Sciatic nerve (tissue), 2 donors: ENCODE results near the gene WWOX. TPM values are rescaled to one million over a fixed set of nuclear protein-coding genes. Genes with fewer than 3 reads are reported as not detected.

ENCODE experiments used
- ATAC-seq: fragments of 200-7000 bp; cut with Tn5 transposase; one replicate; pipeline ENCODE4 v1.9.1; 2020; ENCODE audit warnings: mild to moderate bottlenecking, moderate library complexity
- DNase-seq: peaks from one replicate; pipeline ENCODE4 v3.0.0-alpha.2; 2020; ENCODE audit warnings: low spot score
- intact Hi-C: fragments of 100-400 bp; cut with DNase I; formaldehyde crosslinking; loops from one replicate; pipeline ENCODE4 v1.14.2; 2022
- total RNA-seq: library from RNA; stranded (reverse); fragmentation: NEBNext Ultra II Directional; extraction: Animal tissue kit (Norgen Biotek cat#: 25700); gene quantifications from one replicate; pipeline ENCODE4 v1.2.1, GENCODE V29; 2021
- donor health status: DM: no; HTN: no; CAD: no.
- donor health status: DM: no; HTN: no; CAD: no.

The WWOX gene
- total RNA-seq, 1 donor from 2014 or later = 30.7 TPM

DNA sequence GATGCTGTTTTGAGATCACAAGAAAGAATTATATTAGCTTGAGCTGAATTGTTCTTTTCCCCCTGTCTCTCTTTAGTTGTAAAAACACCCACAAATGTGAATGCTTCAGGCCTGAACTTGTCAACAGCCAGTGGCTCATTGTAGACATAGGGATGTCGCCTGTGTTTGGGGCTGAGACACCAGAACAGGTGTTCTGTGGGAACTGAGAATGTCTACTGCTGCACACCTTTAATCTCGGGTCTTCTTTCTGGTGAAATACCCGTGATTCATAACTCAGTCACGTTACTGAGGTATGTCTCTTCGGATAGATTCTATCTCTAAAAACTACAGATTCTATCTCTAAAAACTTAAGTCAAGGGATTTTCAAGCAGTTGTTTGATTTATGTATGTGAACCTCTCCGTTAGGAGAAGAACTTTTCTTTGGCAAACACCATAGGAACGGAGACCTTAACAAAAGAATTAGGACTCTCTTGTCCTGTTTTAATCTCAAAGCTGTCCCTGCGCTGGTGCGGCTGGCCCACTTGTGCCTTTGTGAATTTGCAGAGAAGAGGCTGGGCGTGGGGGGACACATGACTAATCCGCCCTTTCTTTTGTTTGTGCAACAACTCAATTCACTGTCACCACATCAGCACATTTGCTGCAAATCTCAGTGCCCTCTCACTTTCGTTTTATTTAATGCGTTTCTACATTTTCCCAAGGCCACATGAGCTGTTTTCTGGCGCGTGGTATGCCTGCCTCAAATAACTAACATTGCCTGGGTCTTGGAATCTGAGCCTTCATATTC, 858.1 kb downstream of the WWOX start:
- ATAC-seq (no peak), DNase-seq (no peak)
- intact Hi-C loops = no loop called here

DNA sequence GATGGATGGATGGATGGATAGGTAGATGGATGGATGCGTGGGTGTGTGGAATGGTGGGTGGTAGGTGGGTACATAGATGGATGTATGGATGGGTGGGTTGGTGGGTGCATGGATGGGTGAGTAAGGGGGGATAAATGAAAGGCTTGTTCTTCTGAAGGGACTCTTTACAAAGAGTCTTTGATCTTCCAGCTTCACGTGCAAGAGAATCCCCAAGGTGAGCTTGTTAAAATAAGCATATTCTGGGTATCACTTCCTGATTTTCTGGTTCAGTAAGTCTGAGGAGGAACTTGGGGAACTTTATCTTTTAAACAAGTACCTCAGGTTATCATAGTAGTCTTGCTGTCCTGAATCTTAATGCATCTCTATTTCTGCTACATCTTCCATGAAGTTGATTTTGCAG, 862.0 kb downstream of the WWOX start:
- ATAC-seq (no peak), DNase-seq (no peak)
- intact Hi-C loops = no loop called here

- DNase-seq = no peak
- ATAC-seq = no peak
- intact Hi-C loops = no loop called here
These were observed 863.0 kb downstream of the WWOX start for GRCh38 chr16:78962457-78962929.

DNA sequence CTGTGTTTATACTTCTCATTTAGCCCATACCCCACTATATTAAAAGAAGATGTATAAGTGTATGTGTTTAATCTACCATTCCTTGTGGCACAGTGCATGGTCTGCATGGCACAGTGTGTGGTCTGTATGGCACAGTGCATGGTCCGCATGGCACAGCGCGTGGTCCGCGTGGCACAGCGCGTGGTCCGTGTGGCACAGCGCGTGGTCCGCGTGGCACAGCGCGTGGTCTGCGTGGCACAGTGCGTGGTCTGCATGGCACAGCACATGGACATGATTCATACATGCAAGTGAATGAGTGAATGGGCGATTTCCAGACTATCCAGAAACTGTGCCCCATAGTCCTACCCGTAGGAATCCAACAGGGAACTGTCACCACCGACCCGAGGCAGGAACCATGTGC, 868.5 kb downstream of the WWOX start:
- no peak for DNase-seq
- ATAC-seq = no peak
- intact Hi-C loops = no loop called here

DNA sequence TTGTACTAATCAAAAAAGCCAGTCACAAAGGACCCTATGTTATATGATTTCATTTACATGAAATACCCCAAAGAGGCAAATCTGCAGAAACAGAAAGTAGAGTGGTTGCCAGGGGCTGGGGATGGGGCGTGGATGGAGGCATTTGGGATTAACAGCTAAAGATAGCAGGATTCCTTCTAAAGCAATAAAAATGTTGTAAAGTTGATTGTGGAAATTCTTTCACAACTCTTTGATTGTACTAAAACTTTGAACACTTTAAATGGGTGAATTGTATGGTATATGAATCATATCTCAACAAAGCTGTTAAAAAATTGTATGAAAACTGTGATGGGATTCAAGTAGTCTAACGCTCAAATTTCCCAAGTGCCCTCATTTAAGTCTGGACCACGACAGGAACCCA, 870.3 kb downstream of the WWOX start:
- ATAC-seq (no peak), DNase-seq (no peak)
- intact Hi-C loops = no loop called here

GRCh38 chr16:78970650-78971049, 871.2 kb downstream of the WWOX start:
- ATAC-seq (no peak), DNase-seq (no peak)
- intact Hi-C loops = no loop called here

DNA sequence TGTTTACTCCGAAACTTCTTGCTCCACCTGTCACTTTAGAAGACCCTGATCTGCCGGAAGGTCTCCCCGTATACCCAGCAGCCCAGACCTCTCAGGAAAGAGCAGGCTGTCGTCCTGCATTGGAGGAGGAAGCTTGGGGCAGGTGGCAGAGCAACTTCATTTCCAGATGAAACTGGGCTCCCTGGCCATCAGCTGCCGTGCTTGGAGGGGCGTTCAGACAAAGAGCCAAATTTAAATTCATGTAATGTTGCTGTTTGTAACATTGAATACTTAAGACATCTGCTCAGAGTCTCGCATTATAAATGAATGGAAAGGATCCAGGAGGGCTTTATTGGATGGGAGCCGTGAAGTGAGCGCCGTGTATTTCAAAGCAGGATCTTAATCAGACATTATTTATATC, 872.6 kb downstream of the WWOX start:
- DNase-seq = no peak
- intact Hi-C loops = no loop called here
- ATAC-seq = no peak

DNA sequence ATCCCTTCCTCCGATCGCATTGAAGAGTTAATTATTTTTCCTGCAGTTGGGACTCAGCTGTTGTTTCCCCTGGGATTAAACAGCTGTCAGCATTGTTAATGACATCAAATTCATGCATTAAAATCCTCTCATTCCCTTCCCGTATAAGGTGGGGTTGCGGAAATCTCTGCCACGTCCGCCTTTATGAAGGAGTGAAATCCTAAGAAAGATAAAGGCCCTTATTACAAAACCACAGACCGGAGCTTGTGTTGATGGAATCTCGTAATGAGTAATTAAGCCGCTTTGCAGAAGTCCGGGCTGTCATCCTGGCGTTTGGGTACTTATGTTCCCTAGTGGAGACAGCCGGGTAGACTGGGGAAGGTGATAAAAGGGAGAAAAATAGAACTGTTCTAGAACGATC, 873.5 kb downstream of the WWOX start:
- ATAC-seq = no peak
- no peak for DNase-seq
- intact Hi-C loops = no loop called here

DNA sequence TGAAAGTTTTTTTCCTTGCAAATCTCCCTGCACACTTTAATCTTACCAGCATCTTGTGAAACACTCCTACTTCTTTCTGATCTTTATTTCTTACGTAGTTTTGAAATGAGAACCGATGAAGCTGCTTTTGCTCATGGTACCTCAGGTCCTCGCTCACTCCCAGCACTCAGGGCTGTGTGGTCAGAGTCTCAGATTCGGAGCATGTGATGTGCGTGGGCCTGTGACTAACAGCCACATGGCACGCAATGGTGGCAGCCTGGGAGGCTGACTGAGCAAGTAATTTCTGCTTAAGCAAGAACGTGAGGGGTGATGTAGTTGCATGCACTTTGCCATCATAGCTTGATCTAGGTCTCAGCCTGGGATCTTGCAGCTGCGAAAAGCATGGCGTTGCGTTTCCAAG, 876.8 kb downstream of the WWOX start:
- intact Hi-C loops = no loop called here
- DNase-seq (no peak), ATAC-seq (no peak)

DNA sequence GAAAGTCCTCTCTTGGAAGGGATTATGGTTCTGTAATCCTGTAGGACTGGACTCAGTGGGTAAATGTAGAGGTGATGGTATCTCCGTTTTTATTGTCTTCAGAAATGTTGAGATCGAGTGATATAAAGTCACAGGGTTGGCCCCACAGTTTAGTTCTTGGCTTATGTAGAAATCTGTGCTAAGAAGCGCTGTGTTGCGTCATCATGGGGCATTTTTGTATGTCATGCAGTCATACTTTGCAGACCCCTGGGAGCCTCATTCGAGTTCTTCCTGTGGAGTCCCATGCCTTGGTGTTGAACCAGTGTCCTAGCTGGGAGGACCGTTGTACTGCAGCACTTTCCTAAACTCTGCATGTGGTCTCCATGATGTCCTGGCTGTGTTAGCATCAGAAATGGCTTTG, 881.4 kb downstream of the WWOX start:
- intact Hi-C loops = no loop called here
- DNase-seq (no peak), ATAC-seq (no peak)

GRCh38 chr16:78982096-78982744, 882.8 kb downstream of the WWOX start:
- ATAC-seq (no peak), DNase-seq (no peak)
- intact Hi-C loops = no loop called here

DNA sequence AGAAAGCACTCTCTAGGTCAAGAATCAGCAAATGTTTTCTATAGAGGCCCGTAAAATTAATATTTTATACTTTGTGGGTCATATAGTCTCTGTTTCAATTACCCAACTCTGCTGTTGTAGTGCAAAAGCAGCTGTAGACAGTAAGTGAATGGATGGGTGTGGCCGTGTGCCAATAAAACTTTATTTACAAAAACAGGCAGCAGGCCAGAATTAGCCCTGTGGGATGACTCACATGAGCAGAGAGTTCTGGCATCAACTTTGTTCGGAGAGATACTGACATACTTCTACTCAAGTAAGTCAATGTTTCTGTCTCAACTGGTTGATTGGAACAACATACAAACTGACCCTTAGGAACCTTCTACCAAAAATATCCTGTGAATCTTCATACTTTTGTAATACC, 884.9 kb downstream of the WWOX start:
- intact Hi-C loops = no loop called here
- ATAC-seq (no peak), DNase-seq (no peak)

DNA sequence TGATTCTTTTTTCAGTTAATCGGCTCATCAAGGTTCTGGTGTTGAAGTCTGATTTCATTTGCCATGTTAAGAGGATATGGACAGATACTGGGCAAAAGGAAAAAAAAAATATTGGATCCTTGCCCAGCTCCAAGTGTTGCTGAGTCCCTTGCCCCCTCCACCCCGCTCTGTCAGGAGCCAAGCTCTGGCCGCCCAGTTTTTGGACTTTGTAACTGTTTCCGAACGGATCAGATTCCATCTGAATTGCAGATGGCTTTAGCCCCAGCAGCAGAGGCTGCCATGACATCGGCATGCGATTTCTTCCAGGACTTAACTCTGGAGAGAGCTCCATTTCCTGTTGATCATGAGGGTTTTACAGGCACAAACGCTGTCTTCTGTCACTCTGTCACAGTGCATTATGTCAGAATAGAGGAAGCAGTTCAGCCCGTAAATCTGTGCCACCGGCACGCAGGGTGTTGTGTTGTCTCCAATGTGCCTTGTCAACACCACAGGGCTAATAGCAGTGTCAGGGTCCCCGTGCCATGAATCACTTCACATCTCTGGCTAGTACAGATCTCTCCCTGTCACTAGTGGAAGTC, 885.5 kb downstream of the WWOX start:
- intact Hi-C loops = no loop called here
- peak; percentile 24 for ATAC-seq
- no peak for DNase-seq

DNA sequence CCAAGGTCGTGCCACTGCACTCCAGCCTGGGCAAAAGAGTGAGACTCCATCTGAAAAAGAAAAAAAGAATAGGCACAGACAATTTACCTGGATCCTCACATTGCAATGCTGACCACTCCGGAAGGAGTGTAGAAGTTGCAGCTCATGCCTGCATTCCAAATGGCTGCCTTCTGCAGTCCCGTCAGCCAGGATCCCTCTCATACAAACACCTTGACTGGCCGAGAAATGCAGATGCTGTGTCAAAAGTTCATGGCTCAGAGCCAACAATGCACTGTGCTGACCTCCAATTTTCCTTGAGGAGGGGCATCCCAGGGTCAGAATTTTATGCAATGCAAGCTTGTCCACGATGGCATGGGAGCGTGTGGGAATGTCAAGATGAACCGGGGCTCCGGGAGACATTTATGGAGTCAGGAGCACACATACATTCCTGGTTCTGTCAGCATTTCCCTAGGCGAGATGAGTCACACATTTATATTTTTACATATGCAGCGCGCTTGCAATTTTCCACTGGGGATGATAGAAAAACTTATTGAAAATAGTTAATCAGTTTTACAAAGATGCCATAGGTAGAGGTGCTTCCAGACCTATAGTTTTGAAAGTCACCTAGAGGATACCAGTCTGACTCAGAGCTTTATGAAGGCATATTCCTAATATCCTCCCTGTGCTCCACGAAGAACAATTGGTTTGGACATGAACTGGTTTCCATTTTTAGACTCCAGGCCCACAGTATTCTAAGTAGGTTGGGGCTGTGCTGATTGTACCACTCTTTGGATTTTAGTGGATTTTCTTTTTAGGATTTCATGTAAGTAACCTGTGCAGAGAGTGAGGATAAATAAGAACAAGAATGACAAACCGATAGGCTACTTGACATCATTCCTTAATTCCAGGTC, 886.5 kb downstream of the WWOX start:
- no peak for DNase-seq
- intact Hi-C loops = no loop called here
- no peak for ATAC-seq

DNA sequence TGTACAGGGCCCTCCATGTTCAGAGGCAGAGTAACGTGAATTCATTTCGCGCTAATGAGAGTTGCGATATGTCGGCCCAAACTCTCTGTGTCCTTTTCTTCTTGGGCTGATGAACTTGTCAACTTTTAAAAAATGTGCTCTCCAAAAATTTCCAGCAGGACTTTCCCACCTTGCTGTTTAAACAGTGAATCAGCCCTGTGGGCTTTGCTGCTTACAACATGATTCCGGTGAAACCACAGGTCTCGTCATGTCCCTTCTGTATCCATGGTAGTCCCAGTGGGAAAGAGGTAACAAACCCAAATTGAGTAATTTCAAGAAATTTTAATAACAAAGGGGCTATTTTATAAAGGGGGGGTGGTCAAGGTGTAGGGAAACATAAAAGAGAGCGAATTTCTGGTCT, 888.2 kb downstream of the WWOX start:
- DNase-seq (no peak), ATAC-seq (no peak)
- intact Hi-C loops = no loop called here

- intact Hi-C loops = no loop called here
- no peak for DNase-seq
These were observed 889.0 kb downstream of the WWOX start for GRCh38 chr16:78988361-78988969.

GRCh38 chr16:78990309-78990701, 890.9 kb downstream of the WWOX start:
- no peak for DNase-seq
- peak; percentile 86 for ATAC-seq
- intact Hi-C loops = no loop called here

More at GRCh38 chr16:78988361-78988969, 889.0 kb downstream of the WWOX start:
- no peak for ATAC-seq

DNA sequence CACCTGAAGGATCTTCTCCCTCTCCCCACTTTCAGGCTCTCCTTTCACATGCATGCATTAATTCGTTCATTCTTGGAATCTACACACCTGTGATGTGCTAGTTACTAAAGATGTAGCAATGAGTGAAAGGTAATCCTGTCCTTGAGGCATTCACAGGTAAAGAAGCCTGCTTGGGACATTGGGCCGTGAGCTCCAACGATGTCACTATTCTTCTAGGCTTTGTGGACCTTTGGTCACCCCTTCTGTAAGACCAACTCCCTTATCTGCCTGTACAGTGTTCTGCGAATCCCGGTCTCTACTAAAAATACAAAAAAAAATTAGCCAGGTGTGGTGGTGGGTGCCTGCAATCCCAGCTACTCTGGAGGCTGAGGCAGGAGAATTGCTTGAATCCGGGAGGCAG, 892.5 kb downstream of the WWOX start:
- intact Hi-C loops = no loop called here
- ATAC-seq (no peak), DNase-seq (no peak)

- ATAC-seq (no peak), DNase-seq (no peak)
- intact Hi-C loops = no loop called here
These were observed 893.9 kb downstream of the WWOX start for GRCh38 chr16:78993346-78993745.
